HEK293 (cell line): ENCODE data around the gene EEF1A2.

Experiments used
- CTCF ChIP-seq: fragments of 450-650 bp; formaldehyde crosslinking; IDR thresholded peaks from 2 replicates; pipeline ENCODE4 v1.5.1; 2016; ENCODE audit warnings: missing biosample characterization, missing genetic modification characterization
- OSR2 ChIP-seq: fragments of 450-650 bp; formaldehyde crosslinking; IDR thresholded peaks from 2 replicates; pipeline ENCODE4 v1.5.1; 2016; ENCODE audit warnings: missing biosample characterization, missing genetic modification characterization
- TRIM28 ChIP-seq: IDR thresholded peaks from 2 replicates; pipeline ENCODE4 v1.6.1; 2011; ENCODE audit warnings: low read length, control low read depth, borderline replicate concordance
- YY1 ChIP-seq: fragments of 450-650 bp; formaldehyde crosslinking; IDR thresholded peaks from 2 replicates; pipeline ENCODE4 v1.5.1; 2018; ENCODE audit warnings: missing biosample characterization, missing genetic modification characterization
- ZBTB17 ChIP-seq: fragments of 450-650 bp; formaldehyde crosslinking; IDR thresholded peaks from 2 replicates; pipeline ENCODE4 v1.5.1; 2016; ENCODE audit warnings: missing biosample characterization, missing genetic modification characterization
- ZBTB21 ChIP-seq: fragments of 450-650 bp; formaldehyde crosslinking; IDR thresholded peaks from 2 replicates; pipeline ENCODE4 v1.5.1; 2017; ENCODE audit warnings: missing biosample characterization, missing genetic modification characterization
- ZBTB49 ChIP-seq: fragments of 450-650 bp; formaldehyde crosslinking; IDR thresholded peaks from 2 replicates; pipeline ENCODE4 v1.5.1; 2016; ENCODE audit warnings: missing biosample characterization, missing genetic modification characterization, low read depth
- ZBTB8A ChIP-seq: fragments of 450-650 bp; formaldehyde crosslinking; IDR thresholded peaks from 2 replicates; pipeline ENCODE4 v1.5.1; 2016; ENCODE audit warnings: missing biosample characterization, missing genetic modification characterization
- ZFP37 ChIP-seq: fragments of 450-650 bp; formaldehyde crosslinking; IDR thresholded peaks from 2 replicates; pipeline ENCODE4 v1.5.1; 2016; ENCODE audit warnings: missing biosample characterization, missing genetic modification characterization
- ZNF514 ChIP-seq: fragments of 450-650 bp; formaldehyde crosslinking; IDR thresholded peaks from 2 replicates; pipeline ENCODE4 v1.5.1; 2016; ENCODE audit warnings: missing biosample characterization, missing genetic modification characterization
- ZNF558 ChIP-seq: fragments of 450-650 bp; formaldehyde crosslinking; IDR thresholded peaks from 2 replicates; pipeline ENCODE4 v1.5.1; 2016; ENCODE audit warnings: missing biosample characterization, missing genetic modification characterization
- ZNF580 ChIP-seq: fragments of 450-650 bp; formaldehyde crosslinking; IDR thresholded peaks from 2 replicates; pipeline ENCODE4 v1.5.1; 2016; ENCODE audit warnings: missing biosample characterization, missing genetic modification characterization

- TF ChIP-seq ZBTB8A (tag by site-specific recombination), result no peak
- no peak for TF ChIP-seq YY1 (tag by site-specific recombination)
- TF ChIP-seq ZNF558 (tag by site-specific recombination), result no peak
- TF ChIP-seq ZBTB49 (tag by site-specific recombination), result no peak
- no peak for TF ChIP-seq ZNF514
- TF ChIP-seq ZBTB21, result no peak
- no peak for TF ChIP-seq CTCF
- TF ChIP-seq TRIM28, result no peak
- TF ChIP-seq OSR2 (tag by site-specific recombination), result no peak
- no peak for TF ChIP-seq ZFP37
- no peak for TF ChIP-seq ZNF580
- no peak for TF ChIP-seq ZBTB17
Observed at GRCh38 chr20:63536997-63537524, 38.2 kb upstream of the EEF1A2 start, which contains the start of gene PTK6.
